ENCODE results near the gene PPP1R13L.

DNA sequence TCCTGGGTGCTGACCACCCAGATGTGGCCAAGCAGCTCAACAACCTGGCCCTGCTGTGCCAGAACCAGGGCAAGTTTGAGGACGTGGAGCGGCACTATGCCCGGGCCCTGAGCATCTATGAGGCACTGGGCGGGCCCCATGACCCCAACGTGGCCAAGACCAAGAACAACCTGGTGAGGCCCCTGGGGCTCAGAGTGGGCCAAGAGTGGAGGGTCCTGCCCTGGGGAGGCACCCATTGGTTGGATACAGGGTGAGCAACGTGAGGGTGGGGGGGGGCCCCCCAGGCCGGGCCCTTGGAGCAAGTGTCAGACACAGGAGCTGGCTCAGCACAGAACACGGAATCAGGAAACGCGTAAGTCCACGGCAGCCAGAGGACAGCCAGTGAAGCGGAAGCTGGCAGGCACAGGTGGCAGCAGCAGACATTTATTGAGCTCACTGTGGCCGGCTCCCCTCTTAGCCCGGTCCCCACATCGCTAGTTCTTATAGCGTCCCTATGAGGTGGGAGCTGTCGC, 55.4 kb downstream of the PPP1R13L start:
- TF ChIP-seq, protein P1, sequence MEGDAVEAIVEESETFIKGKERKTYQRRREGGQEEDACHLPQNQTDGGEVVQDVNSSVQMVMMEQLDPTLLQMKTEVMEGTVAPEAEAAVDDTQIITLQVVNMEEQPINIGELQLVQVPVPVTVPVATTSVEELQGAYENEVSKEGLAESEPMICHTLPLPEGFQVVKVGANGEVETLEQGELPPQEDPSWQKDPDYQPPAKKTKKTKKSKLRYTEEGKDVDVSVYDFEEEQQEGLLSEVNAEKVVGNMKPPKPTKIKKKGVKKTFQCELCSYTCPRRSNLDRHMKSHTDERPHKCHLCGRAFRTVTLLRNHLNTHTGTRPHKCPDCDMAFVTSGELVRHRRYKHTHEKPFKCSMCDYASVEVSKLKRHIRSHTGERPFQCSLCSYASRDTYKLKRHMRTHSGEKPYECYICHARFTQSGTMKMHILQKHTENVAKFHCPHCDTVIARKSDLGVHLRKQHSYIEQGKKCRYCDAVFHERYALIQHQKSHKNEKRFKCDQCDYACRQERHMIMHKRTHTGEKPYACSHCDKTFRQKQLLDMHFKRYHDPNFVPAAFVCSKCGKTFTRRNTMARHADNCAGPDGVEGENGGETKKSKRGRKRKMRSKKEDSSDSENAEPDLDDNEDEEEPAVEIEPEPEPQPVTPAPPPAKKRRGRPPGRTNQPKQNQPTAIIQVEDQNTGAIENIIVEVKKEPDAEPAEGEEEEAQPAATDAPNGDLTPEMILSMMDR (IDR thresholded peaks at IDR 0.05; ENCODE audit: low read depth, low read length, poor library complexity, severe bottlenecking) = no peak
- no peak for TF ChIP-seq EZH2phosphoT487 (IDR thresholded peaks at IDR 0.05; ENCODE audit: borderline replicate concordance, low read length)
